COR-L47 (cell line): Measurements from ENCODE around the gene EDNRA.

ENCODE experiments used
- DNase-seq: peaks from one replicate; lab custom pipeline; 2025; lab: John Stamatoyannopoulos, UW

EDNRA gene

GRCh38 chr4:147498031-147498660 is 17.2 kb downstream of the EDNRA start:
- DNase-seq, result no peak

GRCh38 chr4:147508346-147508745 is 27.4 kb downstream of the EDNRA start:
- DNase-seq, result no peak

- DNase-seq, result no peak
Observed at GRCh38 chr4:147509386-147509785, 28.5 kb downstream of the EDNRA start.

DNA sequence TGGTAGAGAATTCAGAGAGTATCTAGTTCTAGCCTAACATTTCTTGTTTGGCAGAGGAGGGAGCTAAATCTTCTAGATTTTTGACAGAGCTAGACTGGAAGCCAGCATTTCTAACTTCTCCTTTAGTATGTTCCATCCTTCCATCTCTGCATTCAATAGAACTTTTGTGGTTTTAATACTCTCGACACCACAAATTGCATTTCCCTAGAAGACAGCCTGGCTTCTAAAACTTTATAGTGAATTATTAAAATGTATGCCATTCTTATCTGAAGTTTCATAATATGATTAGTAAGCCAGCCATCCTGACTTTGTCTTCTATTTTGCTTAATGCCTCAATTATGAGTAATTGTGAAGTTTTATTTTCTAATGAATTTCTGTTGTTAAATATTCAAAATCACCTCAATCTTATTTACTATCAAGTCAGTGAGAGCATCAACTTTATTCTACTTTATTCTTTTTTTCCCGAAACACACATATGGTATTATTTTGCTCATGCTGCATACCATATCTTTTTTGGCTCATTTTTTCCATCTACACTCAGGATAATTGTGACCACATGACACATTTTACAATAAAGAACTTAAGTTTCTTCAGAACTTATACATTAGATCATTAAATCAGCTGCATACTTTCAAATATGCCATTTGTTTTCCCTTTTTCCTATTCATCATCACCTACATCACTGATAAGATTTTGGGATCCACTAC is 30.2 kb downstream of the EDNRA start:
- DNase-seq, result no peak

GRCh38 chr4:147513091-147513490 is 32.2 kb downstream of the EDNRA start:
- DNase-seq, result no peak

- no peak for DNase-seq
Observed at GRCh38 chr4:147513952-147514351, 33.1 kb downstream of the EDNRA start.

- DNase-seq, result no peak
Observed at GRCh38 chr4:147515220-147515936, 34.5 kb downstream of the EDNRA start.

- DNase-seq, result no peak
Observed at GRCh38 chr4:147516133-147516532, 35.2 kb downstream of the EDNRA start.

- DNase-seq, result no peak
Observed at GRCh38 chr4:147518086-147518485, 37.2 kb downstream of the EDNRA start.

GRCh38 chr4:147518846-147519767 is 38.2 kb downstream of the EDNRA start:
- DNase-seq, result peak; percentile 61

GRCh38 chr4:147524601-147525000 is 43.7 kb downstream of the EDNRA start:
- no peak for DNase-seq

- DNase-seq, result no peak
Observed at GRCh38 chr4:147525494-147526271, 44.8 kb downstream of the EDNRA start.

GRCh38 chr4:147526272-147526654 is 45.4 kb downstream of the EDNRA start:
- DNase-seq, result no peak

DNA sequence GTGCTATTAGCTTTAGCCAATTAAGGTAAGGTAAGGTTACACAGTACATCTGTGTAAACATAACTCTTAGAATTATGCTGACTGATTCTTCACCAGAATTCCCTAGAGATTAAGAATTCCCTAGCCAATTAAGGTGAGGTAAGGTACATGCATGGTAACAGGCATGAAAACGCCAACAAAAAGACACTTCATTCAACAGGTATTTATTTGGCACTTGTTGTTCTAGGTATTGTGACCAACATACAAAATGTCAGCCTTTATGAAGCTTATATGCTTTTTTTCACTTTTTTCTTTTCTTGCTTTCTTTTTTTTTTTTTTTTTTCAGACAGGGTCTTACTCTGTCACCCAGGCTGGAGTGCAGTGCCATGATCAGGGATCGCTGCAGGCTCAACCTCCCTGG is 47.2 kb downstream of the EDNRA start:
- DNase-seq, result no peak

GRCh38 chr4:147530134-147530533 is 49.2 kb downstream of the EDNRA start:
- no peak for DNase-seq

DNA sequence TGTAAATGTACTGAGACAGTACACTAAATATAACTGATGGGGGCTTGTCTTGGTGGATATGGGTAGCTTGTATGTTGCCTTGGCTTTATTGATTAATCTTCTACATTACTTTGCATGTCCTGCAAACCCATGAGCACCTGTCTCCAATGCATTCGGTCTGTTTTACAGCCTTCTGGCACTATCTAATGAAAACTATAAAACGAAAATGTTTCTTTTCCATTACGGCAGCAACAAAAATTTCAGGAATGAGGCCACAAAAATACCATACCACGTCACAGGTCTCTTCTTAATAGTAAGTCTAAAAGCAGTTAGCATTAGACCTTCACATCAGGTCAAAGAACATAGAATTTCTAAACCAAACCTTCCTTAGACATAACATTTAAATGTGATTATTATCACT is 49.8 kb downstream of the EDNRA start:
- DNase-seq, result no peak

DNA sequence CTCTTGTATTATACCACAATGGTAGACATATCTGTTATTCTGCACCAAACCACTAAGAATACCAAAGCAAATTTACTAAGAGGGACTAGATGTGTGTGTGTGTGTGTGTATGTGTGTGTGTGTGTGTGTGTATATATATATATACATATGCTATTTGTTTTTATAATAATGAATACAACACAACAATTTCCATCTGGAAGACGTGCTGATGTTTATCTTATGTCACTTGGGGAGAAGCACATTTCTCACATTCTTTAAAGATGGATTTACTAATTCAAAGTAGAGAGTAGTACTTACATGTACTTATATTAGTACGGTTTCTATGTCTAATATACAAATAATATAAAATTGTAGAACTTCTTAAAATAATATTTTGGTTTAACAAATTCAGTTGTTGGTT is 52.0 kb downstream of the EDNRA start:
- DNase-seq, result no peak

GRCh38 chr4:147533331-147533730 is 52.4 kb downstream of the EDNRA start:
- DNase-seq, result no peak

GRCh38 chr4:147535124-147535523 is 54.2 kb downstream of the EDNRA start:
- no peak for DNase-seq

GRCh38 chr4:147538711-147539110 is 57.8 kb downstream of the EDNRA start:
- DNase-seq, result no peak

GRCh38 chr4:147539959-147540358 is 59.1 kb downstream of the EDNRA start:
- DNase-seq, result no peak
